ENCODE measurements around the gene ECT2. TPM values are rescaled to one million over a fixed set of nuclear protein-coding genes. Genes with fewer than 3 reads are reported as not detected.

Gene ECT2
- total RNA-seq, 2 experiments from 2014 or later, result 39.4 to 40.6 TPM

- no peak overlapping the region for H3K4me3 Mint-ChIP-seq
- no peak overlapping the region for H3K27ac Mint-ChIP-seq
- peaks cover 41% of the 10 kb centered on the region for H3K36me3 Mint-ChIP-seq (ENCODE audit: low read depth)
- CTCF ChIA-PET, result interaction anchor here (0.7 to 1.8 kb wide), 3 partner anchors 16 to 83 kb away, joined by 3 to 4 read pairs (median 3); no protein-coding TSS in a partner anchor
- intact Hi-C loops (cut with DNase I, micrococcal nuclease), result no loop called here
- H3K4me1 Mint-ChIP-seq, result peaks cover 3% of the 10 kb centered on the region
- no peaks in the 10 kb centered on the region for H3K27me3 Mint-ChIP-seq
- no peak for ATAC-seq
- DNase-seq, result no peak
- POLR2A ChIA-PET, result no interaction called here
- no peaks in the 10 kb centered on the region for H3K9me3 Mint-ChIP-seq (ENCODE audit: low read depth)
Measured at GRCh38 chr3:172777901-172778300, 27.4 kb downstream of the ECT2 start.

GRCh38 chr3:172782235-172782634 lies 31.7 kb downstream of the ECT2 start:
- intact Hi-C loops (cut with DNase I, micrococcal nuclease), result no loop called here
- CTCF ChIA-PET, result no interaction called here
- no peak overlapping the region for H3K4me3 Mint-ChIP-seq
- no peak for ATAC-seq
- H3K27me3 Mint-ChIP-seq, result no peaks in the 10 kb centered on the region
- no peak overlapping the region for H3K27ac Mint-ChIP-seq
- no peaks in the 10 kb centered on the region for H3K9me3 Mint-ChIP-seq (ENCODE audit: low read depth)
- DNase-seq, result no peak
- POLR2A ChIA-PET, result no interaction called here
- H3K4me1 Mint-ChIP-seq, result peaks cover 3% of the 10 kb centered on the region
- peaks cover 15% of the 10 kb centered on the region for H3K36me3 Mint-ChIP-seq (ENCODE audit: low read depth)

- Mint-ChIP-seq H3K36me3 (ENCODE audit: low read depth) (peaks cover 25% of the 10 kb centered on the region), H3K27me3 (no peaks in the 10 kb centered on the region), H3K27ac (no peak overlapping the region), H3K9me3 (ENCODE audit: low read depth) (no peaks in the 10 kb centered on the region), H3K4me1 (no peaks in the 10 kb centered on the region), H3K4me3 (no peak overlapping the region)
- ChIA-PET CTCF (interaction anchor here (1.2 kb wide), 1 partner anchor 10 kb away, joined by 3 read pairs; no protein-coding TSS in a partner anchor), POLR2A (no interaction called here)
- ATAC-seq (no peak), DNase-seq (no peak)
- intact Hi-C loops (cut with DNase I, micrococcal nuclease), result no loop called here
Measured at GRCh38 chr3:172786036-172786435, 35.5 kb downstream of the ECT2 start.

- POLR2A ChIA-PET, result no interaction called here
- H3K9me3 Mint-ChIP-seq (ENCODE audit: low read depth), result no peaks in the 10 kb centered on the region
Measured at GRCh38 chr3:172787019-172787418, 36.5 kb downstream of the ECT2 start.

GRCh38 chr3:172787746-172788145 lies 37.2 kb downstream of the ECT2 start:
- H3K4me3 Mint-ChIP-seq, result no peak overlapping the region
- intact Hi-C loops (cut with DNase I, micrococcal nuclease), result no loop called here
- no peaks in the 10 kb centered on the region for H3K27me3 Mint-ChIP-seq
- no peaks in the 10 kb centered on the region for H3K4me1 Mint-ChIP-seq
- peaks cover 34% of the 10 kb centered on the region for H3K36me3 Mint-ChIP-seq (ENCODE audit: low read depth)
- no peaks in the 10 kb centered on the region for H3K9me3 Mint-ChIP-seq (ENCODE audit: low read depth)
- CTCF ChIA-PET, result no interaction called here
- POLR2A ChIA-PET, result no interaction called here
- no peak overlapping the region for H3K27ac Mint-ChIP-seq
- no peak for ATAC-seq
- no peak for DNase-seq

More at GRCh38 chr3:172787019-172787418, 36.5 kb downstream of the ECT2 start:
- Mint-ChIP-seq H3K4me1 (no peaks in the 10 kb centered on the region), H3K36me3 (ENCODE audit: low read depth) (peaks cover 31% of the 10 kb centered on the region), H3K27ac (no peak overlapping the region), H3K4me3 (no peak overlapping the region), H3K27me3 (no peaks in the 10 kb centered on the region)
- ATAC-seq (no peak), DNase-seq (no peak)
- CTCF ChIA-PET, result no interaction called here
- intact Hi-C loops (cut with DNase I, micrococcal nuclease), result no loop called here

- no peak for ATAC-seq
- Mint-ChIP-seq H3K27ac (no peak overlapping the region), H3K9me3 (ENCODE audit: low read depth) (no peaks in the 10 kb centered on the region), H3K4me1 (peaks cover 7% of the 10 kb centered on the region), H3K27me3 (no peaks in the 10 kb centered on the region), H3K4me3 (no peak overlapping the region), H3K36me3 (ENCODE audit: low read depth) (peaks cover 6% of the 10 kb centered on the region)
- CTCF ChIA-PET, result no interaction called here
- DNase-seq, result no peak
- intact Hi-C loops (cut with DNase I, micrococcal nuclease), result no loop called here
- POLR2A ChIA-PET, result no interaction called here
Measured at GRCh38 chr3:172799246-172799645, 48.7 kb downstream of the ECT2 start.

GRCh38 chr3:172800156-172800555 lies 49.6 kb downstream of the ECT2 start:
- DNase-seq (no peak), ATAC-seq (no peak)
- ChIA-PET CTCF (interaction anchor here (1.2 kb wide), 1 partner anchor 14 kb away, joined by 3 read pairs; no protein-coding TSS in a partner anchor), POLR2A (no interaction called here)
- Mint-ChIP-seq H3K36me3 (ENCODE audit: low read depth) (peaks cover 4% of the 10 kb centered on the region), H3K4me3 (no peak overlapping the region), H3K9me3 (ENCODE audit: low read depth) (no peaks in the 10 kb centered on the region), H3K27me3 (no peaks in the 10 kb centered on the region), H3K4me1 (peaks cover 7% of the 10 kb centered on the region), H3K27ac (no peak overlapping the region)
- intact Hi-C loops (cut with DNase I, micrococcal nuclease), result no loop called here

GRCh38 chr3:172803489-172803888 lies 53.0 kb downstream of the ECT2 start:
- no peak for DNase-seq
- intact Hi-C loops (cut with DNase I, micrococcal nuclease), result no loop called here
- H3K36me3 Mint-ChIP-seq (ENCODE audit: low read depth), result peaks cover 15% of the 10 kb centered on the region

GRCh38 chr3:172804323-172804722 lies 53.8 kb downstream of the ECT2 start:
- peaks cover 7% of the 10 kb centered on the region for H3K4me1 Mint-ChIP-seq

More at GRCh38 chr3:172803489-172803888, 53.0 kb downstream of the ECT2 start:
- ChIA-PET CTCF (interaction anchor here (1.7 kb wide), 1 partner anchor 12 kb away, joined by 8 read pairs; no protein-coding TSS in a partner anchor), POLR2A (no interaction called here)
- H3K9me3 Mint-ChIP-seq (ENCODE audit: low read depth), result no peaks in the 10 kb centered on the region
- H3K27ac Mint-ChIP-seq, result no peak overlapping the region
- peaks cover 7% of the 10 kb centered on the region for H3K4me1 Mint-ChIP-seq
- H3K4me3 Mint-ChIP-seq, result no peak overlapping the region
- ATAC-seq, result no peak
- H3K27me3 Mint-ChIP-seq, result no peaks in the 10 kb centered on the region

GRCh38 chr3:172808969-172809546 lies 58.5 kb downstream of the ECT2 start:
- no peaks in the 10 kb centered on the region for H3K4me1 Mint-ChIP-seq
- no peak overlapping the region for H3K27ac Mint-ChIP-seq
- peaks cover 12% of the 10 kb centered on the region for H3K36me3 Mint-ChIP-seq (ENCODE audit: low read depth)
- H3K4me3 Mint-ChIP-seq, result no peak overlapping the region
- intact Hi-C loops (cut with DNase I, micrococcal nuclease), result no loop called here
- CTCF ChIA-PET, result interaction anchor here (0.6 to 1.0 kb wide), 2 partner anchors 9 to 1102 kb away, joined by 3 to 4 read pairs; no protein-coding TSS in a partner anchor
- ATAC-seq, result no peak
- POLR2A ChIA-PET, result no interaction called here
- no peak for DNase-seq
- no peaks in the 10 kb centered on the region for H3K27me3 Mint-ChIP-seq
- no peaks in the 10 kb centered on the region for H3K9me3 Mint-ChIP-seq (ENCODE audit: low read depth)

More at GRCh38 chr3:172804323-172804722, 53.8 kb downstream of the ECT2 start:
- no peak for DNase-seq
- intact Hi-C loops (cut with DNase I, micrococcal nuclease), result no loop called here
- Mint-ChIP-seq H3K27ac (no peak overlapping the region), H3K27me3 (no peaks in the 10 kb centered on the region), H3K36me3 (ENCODE audit: low read depth) (peaks cover 16% of the 10 kb centered on the region), H3K4me3 (no peak overlapping the region), H3K9me3 (ENCODE audit: low read depth) (no peaks in the 10 kb centered on the region)
- no peak for ATAC-seq
- ChIA-PET CTCF (interaction anchor here (1.0 to 1.3 kb wide), 2 partner anchors 8 to 10 kb away, joined by 3 to 4 read pairs; no protein-coding TSS in a partner anchor), POLR2A (no interaction called here)

GRCh38 chr3:172811099-172811498 lies 60.6 kb downstream of the ECT2 start:
- no peaks in the 10 kb centered on the region for H3K4me1 Mint-ChIP-seq
- no peak overlapping the region for H3K27ac Mint-ChIP-seq
- H3K27me3 Mint-ChIP-seq, result no peaks in the 10 kb centered on the region
- ATAC-seq (no peak), DNase-seq (no peak)
- ChIA-PET CTCF (no interaction called here), POLR2A (no interaction called here)
- no peak overlapping the region for H3K4me3 Mint-ChIP-seq
- intact Hi-C loops (cut with DNase I, micrococcal nuclease), result no loop called here
- H3K36me3 Mint-ChIP-seq (ENCODE audit: low read depth), result peaks cover 10% of the 10 kb centered on the region
- H3K9me3 Mint-ChIP-seq (ENCODE audit: low read depth), result no peaks in the 10 kb centered on the region

- no peak for ATAC-seq
- no peak overlapping the region for H3K4me3 Mint-ChIP-seq
- no peak for DNase-seq
- no peaks in the 10 kb centered on the region for H3K27me3 Mint-ChIP-seq
- H3K36me3 Mint-ChIP-seq (ENCODE audit: low read depth), result peaks cover 1% of the 10 kb centered on the region
- intact Hi-C loops (cut with DNase I, micrococcal nuclease), result no loop called here
- H3K27ac Mint-ChIP-seq, result no peak overlapping the region
- CTCF ChIA-PET, result interaction anchor here (0.6 to 1.5 kb wide), 5 partner anchors 8 to 474 kb away, joined by 3 to 4 read pairs (median 3); no protein-coding TSS in a partner anchor
- H3K4me1 Mint-ChIP-seq, result no peaks in the 10 kb centered on the region
- no peaks in the 10 kb centered on the region for H3K9me3 Mint-ChIP-seq (ENCODE audit: low read depth)
- POLR2A ChIA-PET, result no interaction called here
Measured at GRCh38 chr3:172813462-172813861, 62.9 kb downstream of the ECT2 start.

Measured in activated CD4-positive, alpha-beta T cell treated with anti-CD3 and anti-CD28 coated beads for 36 hours (primary cell).